ENCODE data around the gene GLB1L.
"Not testable (repeated sequence)": the region's sequence is repeated elsewhere in the genome, so short reads cannot be mapped to it uniquely, and the experiment has no call there.

GLB1L gene

DNA sequence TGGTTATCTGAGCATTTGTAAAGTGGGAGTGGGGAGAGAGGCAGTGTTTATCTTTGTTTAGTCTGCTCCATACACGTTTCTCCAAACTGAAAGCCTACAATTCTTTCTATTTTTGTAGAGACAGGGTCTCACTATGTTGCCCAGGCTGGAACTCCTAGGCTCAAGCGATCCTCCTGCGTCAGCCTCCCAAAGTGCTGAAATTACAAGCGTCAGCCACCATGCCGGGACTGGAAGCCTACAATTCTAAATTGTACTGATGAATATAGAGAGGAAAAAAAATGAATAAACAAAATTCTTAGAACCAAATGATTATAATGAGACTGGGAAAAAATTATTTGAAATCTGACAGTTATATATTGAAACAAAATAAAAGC, 40.1 kb downstream of the GLB1L start:
- DNase-seq: no peak

DNA sequence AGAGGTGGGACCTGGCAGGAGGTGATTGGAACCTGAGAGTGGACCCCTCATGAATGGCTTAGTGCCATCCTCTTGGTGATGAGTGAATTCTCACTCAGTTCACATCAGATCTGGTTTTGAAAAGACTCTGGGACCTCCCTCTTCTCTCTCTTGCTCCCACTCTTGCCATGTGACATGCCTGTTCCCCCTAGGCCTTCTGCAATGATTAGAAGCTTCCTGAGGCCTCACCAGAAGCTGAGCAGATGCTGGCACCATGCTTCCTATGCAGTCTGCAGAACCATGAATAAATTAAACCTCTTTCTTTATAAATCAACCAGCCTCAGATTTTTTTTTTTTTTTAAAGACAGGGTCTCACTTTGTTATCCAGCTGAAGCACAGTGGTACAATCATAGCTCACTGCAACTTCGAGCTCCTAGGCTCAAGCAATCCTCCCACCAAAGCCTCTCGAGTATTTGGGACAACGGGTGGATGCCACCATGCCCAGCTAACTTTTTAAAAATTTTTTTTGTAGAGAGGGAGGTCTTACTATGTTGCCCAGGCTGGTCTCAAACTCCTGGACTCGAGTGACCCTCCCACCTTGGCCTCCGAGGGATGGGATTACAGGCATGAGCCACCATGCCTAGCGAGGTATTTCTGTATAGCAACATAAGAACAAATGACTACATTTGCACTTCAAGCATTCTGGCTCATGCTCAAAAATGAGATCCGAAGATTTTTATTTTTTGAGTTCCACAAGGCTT, 40.6 kb downstream of the GLB1L start:
- no peak for DNase-seq

DNA sequence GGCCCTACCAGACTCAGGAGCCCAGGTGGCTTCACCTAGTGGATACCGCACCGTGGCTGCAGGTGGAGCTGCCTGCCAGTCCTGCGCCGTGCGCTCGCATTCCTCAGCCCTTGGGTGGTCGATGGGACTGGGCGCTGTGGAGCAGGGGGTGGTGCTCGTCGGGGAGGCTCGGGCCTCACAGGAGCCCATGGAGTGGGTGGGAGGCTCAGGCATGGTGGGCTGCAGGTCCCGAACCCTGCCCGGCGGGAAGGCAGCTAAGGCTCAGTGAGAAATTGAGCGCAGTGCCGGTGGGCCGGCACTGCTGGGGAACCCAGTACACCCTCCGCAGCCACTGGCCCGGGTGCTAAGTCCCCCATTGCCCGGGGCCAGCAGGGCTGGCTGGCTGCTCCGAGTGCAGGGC, 43.9 kb downstream of the GLB1L start:
- DNase-seq: not testable (repeated sequence)

DNA sequence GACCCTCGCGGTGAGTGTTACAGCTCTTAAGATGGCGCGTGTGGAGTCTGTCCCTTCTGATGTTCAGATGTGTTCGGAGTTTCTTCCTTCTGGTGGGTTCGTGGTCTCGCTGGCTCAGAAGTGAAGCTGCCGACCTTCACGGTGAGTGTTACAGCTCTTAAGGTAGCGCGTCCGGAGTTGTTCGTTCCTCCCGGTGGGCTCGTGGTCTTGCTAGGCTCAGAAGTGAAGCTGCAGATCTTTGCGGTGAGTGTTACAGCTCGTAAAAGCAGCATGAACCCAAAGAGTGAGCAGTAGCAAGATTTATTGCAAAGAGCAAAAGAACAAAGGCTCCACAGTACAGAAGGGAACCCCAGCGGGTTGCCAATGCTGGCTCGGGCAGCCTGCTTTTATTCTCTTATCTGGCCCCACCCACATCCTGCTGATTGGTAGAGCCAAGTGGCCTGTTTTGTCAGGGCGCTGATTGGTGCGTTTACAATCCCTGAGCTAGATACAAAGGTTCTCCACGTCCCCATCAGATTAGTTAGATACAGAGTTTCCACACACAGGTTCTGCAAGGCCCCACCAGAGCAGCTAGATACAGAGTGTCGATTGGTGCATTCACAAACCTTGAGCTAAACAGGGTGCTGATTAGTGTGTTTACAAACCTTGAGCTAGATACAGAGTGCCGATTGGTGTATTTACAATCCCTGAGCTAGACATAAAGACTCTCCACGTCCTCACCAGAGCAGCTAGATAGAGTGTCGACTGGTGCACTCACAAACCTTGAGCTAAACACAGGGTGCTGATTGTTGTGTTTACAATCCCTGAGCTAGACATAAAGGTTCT, 44.5 kb downstream of the GLB1L start:
- not testable (repeated sequence) for DNase-seq

DNA sequence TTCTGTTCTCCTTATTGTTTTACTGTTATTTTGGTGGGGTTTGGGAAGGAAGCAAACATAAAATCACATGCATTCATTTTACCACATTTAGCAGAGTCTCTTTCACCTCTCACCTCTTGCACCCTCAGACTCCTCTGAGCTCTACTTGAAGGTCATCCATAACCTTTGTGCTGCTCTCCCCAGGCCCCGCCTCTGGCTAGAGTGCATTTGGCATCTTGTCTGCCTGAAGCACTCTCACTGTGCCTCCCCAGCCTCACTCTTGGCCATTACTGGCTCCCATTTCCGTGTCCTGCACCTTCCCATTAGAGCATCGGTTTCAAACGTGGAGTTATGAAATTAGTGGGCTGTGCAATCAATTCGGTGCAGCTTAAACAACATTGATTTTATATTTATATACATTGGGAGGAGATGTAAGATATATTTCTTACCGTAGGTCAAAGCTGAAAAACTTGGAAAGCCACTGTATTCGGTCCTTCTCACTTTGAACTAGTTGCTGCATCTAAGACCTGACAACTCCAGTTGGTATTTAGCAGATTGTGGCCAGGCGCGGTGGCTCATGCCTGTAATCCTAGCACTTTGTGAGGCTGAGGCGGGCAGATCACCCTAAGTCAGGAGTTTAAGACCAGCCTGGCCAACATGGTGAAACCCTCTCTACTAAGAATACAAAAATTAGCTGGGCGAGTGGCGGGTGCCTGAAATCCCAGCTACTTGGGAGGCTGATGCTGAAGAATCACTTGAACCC, 45.6 kb downstream of the GLB1L start:
- DNase-seq: no peak

DNA sequence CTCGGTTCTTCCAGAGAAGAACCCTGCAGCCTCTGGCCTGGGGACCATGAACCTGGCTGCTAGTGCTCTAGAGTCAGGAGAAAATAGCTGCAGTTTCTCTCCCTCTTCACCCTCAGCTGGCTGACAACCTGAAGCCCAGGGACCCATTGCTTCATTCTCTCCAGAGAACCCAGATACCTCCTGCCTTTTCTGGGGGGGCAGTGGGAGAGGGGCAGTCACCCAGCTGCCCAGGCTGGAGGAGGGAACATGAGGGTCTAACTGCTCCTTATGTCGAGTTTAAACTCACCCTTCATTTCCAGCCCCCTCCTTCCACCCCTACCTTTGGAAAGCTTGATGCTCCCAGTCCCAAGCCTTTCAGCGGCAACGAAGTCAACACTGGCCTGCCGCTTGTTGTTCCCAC, 46.3 kb downstream of the GLB1L start:
- no peak for DNase-seq

DNA sequence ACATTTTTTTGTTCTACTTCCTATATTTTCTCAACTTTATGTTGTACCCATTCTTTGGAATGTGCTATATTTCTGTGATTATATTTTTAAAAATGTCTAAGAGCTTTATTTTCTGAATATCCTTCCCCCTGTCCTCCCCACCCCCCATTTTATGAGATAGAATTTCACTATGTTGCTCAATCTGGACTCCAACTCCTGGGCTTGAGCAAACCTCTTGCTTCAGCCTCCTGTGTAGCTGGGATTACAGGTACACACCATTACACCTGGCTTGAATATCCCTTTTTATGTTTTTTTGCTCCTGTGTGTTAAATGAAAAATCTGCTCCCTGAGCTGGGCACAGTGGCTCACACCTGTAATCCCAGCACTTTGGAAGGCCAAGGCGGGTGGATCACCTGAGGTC, 47.9 kb downstream of the GLB1L start:
- DNase-seq: no peak

DNA sequence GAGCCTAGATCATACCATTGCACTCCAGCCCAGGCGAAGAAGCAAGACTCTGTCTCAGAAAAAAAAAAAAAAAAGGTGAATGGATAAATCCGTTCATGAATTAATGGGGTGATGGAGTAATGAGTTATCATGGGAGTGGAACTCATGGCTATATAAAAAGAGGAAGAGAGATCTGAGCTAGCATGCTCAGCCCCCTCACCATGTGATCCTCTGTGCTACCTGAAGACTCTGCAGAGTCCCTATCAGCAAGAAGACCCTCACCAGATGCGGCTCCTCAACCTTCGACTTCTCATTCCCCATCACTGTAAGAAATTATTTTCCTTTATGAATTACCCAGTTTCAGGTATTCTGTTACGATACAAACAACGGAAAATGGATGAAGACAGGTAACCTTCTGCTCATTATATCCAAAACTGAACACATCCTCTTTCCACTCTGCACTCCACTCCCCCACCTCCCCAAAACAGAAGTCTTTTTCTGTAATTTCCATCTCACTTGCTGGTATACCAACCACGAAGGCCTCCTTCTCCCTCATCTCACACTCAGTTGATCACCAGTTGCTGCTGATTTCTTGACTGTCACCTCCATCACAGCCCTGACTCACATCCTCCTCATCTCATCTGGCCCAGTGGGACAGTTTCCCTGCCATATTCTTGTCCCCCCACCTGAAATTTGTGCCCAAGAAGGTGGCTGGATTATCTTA, 58.3 kb downstream of the GLB1L start:
- no peak for DNase-seq
